GM18511 (cell line): ENCODE results near the gene CDHR2.
"Not testable (repeated sequence)": the region's sequence is repeated elsewhere in the genome, so short reads cannot be mapped to it uniquely, and the experiment has no call there.

ENCODE experiments used
- ATAC-seq: cut with Tn5 transposase; IDR thresholded peaks from one replicate; pipeline ENCODE4 v1.9.1; 2021; ENCODE audit warnings: mild to moderate bottlenecking, moderate library complexity; ENCODE audit not compliant: unreplicated experiment

Gene CDHR2

DNA sequence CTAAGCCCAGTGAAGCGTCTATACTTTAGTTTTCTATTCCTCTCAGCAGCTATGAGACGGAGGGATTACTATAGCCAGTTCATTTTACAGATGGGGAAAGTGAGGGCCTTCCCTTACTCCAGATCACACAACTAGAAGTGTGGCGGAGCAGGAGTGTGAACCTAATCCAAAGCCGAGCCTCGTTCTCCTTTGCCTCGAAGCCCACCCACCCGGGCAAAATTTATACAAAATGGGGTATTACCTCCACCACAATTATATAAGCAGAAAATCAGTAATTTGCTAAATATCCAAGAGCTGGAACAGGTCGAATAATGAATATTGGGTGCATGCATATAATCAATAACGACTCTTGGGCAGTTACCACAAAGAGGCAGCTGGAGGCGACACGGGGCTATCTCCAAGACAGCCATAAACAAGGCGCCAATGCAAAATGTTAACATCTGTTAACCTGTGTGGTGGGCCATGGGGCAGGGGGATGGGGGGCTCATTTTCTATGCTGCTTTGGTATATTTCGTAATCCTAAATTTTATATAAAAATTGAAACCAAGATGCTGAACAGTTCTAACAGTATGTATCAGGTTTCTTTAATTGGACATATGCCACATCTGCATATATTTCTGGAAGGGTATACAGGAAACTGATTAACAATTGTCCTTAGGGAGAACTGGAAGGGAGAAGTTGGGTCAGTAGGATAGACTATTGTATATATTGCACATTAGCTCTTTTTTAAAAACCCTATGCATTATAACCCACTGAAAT is 10.7 kb upstream of the CDHR2 start:
- ATAC-seq, result no peak

DNA sequence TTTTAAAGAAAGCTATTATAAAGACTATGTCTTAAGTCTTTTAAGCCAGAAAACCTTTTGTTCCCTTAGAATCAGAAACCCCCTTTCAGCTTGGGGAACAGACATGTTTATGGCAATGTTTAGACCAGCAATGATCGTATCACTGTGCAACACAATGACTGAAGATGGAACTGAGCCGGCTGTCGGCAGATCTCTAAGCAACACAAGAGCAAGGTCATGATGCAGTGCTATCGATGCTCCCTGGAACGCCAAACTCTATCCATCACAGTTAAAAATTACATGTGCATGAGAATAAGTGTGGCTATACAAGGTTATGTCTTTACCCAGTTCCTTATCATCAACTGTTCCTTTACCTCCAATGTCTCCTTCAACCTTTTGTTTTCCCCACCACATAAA is 10.2 kb upstream of the CDHR2 start:
- no peak for ATAC-seq

DNA sequence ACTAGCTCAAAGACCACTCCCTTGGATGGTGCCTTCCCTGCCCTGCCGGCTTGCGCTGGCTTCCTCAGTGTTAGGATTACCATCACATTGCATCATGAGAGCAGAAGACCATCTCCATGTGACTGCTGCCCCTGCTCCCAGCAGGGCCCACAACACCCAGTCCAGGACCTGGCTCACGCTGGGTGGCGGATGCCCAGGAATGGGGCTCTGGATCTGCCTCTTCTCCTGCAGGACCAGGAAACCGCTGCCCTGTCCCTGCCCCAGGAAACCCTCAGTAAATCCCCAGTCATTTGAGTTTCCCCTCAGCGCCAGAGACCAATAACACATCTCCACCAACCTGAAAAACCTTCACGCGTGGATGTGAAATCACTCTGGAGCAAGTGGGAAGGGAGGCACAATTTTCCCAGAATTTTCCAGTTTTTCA is 8.7 kb upstream of the CDHR2 start:
- ATAC-seq, result no peak

DNA sequence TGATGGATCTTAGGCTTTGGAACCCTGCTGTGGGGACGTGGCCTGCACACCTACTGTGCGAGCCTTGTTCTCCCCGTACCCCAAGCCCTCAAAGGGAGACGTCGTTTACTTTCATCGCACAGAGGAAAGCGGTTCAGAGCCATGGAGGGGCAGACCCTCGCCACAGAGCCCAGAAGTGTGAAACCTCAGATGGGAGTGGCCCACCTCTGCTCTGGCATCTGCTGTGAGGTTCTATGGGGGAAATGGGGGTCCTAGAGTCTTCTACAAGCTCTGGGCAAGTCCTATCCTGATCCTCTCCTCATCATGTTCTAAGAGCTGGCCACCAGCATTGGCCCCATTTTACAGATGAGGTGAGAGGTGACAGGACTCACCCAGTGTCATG is 8.2 kb upstream of the CDHR2 start:
- no peak for ATAC-seq

DNA sequence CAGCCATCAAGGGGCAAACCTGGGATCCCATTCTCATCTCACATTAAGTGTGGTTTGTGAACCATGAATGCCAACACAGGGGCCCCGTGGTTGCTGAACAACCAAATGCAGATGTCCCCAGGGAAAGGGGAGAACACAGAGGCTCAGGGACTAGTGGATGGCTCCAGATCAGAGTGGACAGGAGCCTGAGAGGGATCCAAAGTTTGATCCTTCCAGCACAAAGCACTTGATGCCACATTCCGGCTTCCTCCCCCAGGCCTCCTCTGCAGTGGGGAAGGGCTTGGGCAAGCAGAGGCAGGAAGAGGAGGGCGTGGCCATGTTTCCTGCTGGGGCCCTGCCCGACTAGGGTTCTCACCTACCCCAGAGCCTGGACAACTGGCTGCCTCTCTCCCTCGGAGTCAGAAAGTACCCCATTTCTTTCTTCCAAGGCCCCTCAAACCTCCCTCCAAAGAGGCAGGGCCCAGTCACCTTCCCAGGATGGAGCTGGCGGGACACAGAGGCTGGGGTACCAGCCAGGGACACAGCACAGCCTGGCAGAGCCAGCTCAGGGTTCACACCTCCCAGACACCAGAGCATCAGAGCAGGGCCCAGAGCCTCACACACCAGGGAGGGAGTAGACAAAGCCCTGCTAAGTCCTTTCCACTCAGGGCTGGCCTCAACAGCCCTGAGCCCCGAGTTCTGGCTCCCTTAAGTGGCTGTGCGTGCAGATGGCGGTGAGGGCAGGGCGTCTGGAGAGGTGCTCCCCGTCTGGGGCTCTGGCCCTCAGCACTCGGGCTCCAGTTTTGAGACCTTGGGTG is 7.6 kb upstream of the CDHR2 start:
- ATAC-seq, result no peak

DNA sequence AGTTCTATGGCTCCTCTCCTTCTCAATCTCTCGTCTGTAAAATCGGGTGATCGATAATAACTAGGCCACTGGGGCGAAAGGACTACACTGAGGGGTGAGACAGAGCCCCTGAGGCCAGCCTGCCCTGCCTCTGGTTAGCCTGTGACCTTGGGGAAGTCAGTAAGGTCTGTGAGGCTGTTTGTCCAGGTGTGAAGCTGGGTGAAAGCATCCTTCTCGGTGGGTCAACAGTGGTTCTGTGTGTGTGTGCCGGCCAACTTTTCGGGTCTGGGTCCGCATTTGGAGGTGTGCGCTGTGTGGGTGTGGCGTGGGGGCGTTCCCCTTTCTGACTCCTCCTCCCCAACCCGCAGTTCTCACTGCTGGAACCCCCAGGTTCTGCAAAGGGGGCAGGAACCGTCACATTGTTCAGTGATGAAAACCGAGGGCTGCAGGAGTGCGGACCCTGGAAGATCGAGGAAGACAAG is 7.0 kb upstream of the CDHR2 start:
- ATAC-seq, result no peak

DNA sequence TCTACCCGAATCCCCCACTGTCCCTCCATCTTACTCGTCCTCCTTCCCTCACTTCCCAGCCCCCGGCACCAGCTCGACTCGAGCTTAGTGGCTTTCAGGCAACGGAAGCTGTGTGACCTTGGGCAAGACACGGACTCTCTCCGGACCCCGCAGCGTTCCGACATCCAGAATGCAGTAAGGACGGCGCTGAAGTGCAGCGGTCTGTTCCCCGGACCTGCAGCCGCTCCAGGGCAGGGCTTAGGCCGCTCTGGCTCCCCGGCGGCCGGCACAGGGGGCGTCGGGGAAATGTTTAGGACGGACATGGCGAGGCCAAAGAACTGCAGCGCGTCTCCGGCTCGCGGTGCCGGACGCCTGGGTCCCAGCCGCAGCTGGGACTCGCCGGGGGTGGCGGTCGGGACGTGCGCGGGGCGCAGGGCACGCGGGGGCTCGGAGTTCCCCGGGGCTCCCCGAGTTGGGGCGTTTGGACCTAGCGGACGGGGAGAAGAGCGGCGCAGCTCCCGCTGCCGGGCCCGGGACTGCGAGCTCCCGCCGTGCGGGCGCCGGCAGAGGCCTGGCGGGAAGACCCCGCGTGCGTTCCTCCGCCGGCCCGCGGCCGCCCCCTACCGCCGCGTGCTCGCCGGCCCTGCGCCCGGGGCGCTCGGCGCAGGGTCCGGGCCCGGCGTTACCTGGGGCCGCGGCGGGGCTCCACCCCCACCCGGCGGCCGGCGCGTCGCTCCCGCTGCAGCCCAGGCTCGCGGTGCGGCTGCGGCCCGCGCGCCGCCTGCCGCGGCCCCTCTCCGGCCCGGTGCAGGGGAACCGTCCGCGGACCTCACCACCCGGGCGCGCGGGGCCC is 6.3 kb upstream of the CDHR2 start:
- ATAC-seq, result peak; percentile 47

DNA sequence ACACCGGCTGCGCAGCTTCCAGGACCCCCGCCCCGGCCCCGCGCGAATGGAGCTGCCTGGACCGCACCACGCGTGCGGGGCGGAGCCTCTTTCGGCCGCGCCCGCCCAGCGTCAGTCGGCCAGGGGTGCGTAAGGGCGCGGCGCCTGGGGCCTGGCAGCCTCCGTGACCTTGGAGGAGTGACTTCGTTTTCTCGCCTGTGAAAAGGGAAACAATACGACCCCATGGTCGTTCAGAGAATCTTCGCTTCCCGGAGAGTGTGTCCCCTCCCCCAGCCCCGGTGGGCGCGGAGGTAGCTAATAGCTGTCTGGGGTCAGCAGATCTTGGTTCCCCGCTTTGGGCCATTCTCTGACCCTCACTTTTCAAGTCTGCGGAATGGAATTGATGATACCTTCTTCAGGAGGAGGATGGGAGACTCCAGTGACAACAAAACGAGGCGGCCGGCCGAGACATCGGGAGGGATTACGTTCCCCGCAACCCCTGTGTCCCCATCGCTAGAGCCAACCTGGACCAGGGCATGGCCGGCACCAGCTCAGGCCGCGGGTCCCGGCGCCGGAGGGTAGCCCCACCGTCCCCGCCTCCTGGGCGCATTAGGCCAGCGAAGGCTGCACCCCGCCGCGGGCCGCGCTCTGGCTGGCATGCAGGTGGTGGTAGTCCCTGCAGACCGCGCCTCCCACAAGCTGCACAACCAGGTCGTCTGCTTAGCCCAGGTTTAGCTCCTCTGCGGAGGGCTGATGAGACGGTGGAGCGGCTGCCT is 5.5 kb upstream of the CDHR2 start:
- peak; percentile 81 for ATAC-seq

DNA sequence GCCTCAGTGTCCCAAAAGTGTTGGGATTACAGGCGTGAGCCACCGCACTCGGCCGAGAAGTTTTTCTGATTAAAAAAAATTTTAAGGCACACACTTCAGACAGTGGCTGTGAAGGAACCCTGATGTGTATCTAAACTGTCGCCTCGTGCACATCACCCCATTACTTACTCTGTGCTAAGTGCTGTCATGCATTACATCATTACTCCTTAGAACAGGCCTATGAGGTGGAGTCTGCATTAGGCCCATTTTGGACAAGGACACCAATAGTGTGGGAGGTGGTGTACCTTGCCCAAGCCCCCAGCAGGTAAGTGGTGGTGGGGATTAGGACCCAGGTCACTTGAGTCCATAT is 3.8 kb upstream of the CDHR2 start:
- no peak for ATAC-seq

DNA sequence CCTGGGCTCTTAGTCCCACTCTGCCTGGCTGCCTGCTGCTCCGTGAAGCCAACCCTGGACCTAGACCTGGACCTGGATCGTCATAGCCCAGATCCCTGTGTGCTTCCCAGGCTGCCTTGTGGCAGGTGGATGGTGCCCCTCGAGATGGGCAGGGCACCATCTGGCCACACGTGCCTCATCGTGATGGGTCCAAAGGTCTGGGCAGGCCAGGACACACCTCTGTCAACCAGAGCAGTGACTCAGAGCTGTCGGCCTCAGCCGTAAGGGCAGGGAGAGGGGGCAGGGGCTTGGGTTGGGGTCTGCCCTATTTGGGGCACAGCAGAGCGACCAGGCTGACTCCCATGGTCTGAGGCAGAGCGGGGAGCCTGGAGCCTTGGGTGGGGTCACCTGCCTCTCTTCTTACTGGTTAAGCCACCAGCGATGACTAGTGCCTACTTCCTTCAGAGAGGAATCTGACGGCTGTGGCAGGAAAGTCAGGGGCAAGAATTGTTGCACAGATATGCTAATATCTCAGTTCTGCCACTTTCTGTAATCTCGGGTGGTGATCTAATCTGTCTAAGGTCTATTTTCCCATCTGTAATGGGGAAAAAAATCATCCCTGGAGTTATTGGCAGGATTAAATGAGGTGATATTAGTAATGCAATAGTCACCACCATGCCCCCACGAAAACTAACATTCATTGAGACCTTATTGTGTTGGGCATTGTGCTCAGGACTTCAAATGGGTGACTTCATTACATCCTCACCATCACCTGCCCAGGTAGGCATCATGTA is 3.2 kb upstream of the CDHR2 start:
- no peak for ATAC-seq

DNA sequence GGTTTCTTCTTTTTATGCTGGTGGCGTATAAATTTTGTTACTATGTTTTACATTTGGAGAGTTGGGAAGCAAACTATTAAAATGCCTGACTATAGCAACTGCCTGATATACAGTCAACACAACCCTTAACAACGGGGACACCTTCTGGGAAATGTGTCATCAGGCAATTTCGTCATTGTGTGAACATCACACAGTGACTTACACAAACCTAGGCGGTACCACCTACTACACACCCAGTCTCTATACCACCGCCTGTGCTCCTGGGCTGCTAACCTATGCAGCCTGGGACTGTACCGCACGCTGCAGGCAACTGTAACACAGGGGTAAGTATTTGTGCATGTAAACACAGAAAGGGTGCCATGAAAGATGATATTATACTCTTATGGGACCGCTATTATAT is 1.3 kb upstream of the CDHR2 start:
- no peak for ATAC-seq

DNA sequence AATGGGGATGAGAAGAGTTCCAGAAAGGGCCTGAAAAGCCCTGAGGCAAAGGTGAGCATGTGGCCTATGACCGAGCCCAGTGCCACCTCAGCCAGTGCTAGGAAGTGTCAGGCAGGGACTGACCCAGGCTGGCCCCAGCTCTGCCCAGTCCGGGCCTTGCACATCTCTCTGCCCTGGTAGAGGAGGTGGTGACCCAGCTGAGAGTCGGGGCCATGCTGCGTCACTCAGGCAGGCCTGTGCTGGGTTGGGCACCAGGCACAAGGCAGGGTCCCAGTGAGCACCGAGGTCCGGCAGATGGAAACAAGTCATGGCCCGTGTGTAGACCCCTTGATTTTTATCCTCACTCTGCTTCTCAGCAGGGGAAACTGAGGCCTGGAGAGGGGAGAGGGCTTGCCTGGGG is 729 bp downstream of the CDHR2 start:
- ATAC-seq, result no peak

DNA sequence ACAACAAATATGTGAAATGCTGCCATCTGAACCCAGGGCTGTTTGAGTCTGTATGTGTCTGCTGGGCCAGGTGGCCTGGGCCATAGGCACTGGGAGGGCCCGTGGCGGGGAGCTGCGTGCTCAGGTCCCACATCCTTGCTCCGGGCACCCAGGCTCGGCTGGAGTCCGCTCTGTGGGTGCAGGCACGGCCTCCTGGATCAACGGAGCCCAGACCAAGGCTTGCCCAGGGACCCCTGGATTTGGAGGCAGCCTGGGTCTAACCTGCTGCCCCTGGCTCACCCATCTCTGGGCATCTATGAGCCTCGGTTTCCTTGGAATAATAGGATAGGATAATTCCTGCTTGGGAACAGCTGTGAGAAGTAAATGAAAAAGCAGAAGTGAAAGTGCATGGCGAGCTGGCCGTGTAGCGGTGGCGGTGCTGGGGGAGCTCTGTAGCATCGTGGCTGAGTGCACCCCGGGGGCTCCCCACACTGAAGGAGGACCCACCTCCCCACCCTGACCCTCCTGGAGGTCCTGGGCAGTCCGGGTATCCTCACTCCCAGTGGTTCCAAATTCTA is 1.2 kb downstream of the CDHR2 start:
- no peak for ATAC-seq

DNA sequence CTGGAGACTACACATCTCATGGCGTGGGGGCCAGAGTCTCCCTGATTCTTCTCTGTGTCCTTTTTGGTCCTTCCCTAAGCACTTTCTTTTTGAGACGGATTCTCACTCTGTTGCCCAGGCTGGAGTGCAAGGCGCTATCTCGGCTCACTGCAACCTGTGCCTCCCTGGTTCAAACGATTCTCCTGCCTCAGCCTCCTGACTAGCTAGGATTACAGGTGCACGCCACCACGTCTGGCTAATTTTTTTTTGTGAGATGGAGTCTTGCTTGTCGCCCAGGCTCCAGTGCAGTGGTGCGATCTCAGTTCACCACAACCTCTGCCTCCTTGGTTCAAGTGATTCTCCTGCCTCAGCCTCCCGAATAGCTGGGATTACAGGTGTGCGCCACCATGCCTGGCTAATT is 1.8 kb downstream of the CDHR2 start:
- not testable (repeated sequence) for ATAC-seq

DNA sequence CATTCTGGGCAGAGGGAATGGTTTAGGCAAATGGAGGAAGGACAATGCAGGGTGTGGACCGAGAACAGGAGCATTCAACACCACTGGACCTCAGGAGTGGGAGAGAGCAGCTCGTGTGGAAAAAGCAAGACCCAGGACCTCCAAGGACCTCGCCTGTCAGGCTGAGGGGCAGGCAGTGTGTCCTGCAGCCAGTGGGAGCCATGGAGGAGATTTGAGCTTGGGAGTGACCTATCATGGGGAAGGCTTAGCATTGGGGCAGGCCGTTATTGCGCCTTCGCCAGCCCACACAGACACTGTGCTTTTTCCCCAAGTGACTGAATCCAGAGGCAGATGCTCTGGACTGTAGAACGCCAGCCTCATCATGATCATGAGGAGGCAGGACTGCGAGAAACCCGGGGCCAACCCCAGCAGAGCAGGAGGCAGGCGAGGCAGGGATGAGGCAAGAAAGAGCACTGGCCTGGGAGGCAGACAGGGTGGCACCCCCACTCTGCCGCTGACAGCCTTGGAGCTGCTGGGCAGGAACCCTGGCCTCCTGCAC is 3.3 kb downstream of the CDHR2 start:
- no peak for ATAC-seq

DNA sequence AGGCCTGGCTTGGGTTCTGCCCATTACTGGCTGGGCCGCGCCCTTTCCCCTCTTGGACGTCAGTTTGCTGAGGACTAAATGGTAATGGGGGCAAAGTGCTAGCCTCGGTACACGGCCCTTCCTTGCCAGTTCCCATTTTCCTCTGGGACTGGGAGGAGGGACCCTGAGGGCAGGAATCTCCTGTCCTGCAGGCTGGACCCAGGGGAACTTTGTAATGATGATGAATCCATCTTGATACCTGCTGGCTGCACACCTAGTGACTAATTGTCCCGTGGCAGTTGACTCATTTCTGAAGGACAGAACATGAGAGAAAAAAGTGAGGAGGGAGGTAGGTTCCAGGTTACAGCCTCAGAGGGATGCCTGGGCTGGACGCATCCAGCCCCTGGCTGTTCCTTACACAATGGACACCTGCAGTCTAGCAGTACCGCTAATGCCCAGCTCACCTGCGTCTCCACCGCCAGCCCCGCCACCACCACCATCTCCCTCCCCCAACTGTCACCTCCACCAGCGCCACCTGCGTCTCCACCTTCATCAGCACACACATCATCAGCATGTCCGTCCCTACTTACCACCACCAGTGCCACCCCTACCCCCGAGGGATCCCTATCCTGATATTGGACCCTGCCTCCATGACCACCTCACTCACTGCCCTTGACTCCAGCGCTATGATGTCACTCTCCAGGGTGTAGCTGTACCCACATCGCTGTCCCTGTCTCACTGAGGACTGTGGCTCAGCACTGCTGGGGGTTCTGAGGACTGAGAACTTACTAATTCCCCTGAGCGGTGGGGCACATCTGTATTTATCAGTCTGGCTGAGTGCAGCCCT is 4.3 kb downstream of the CDHR2 start:
- ATAC-seq, result no peak

DNA sequence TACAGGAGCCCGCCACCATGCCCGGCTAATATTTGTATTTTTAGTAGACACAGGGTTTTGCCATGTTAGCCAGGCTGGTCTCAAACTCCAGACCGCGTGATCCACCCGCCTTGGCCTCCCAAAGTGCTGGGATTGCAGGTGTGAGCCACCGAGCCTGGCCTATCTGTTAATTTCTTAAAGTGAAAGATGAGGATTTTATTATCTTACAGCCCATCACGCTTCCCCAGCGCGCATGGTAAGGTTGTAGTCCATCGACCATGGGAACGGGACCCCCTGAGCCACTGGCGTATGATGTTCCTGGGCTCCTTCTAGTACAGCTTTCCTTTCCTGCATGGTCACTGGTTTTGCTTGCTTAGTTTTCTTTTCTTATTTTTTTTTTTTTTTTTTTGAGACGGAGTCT is 8.7 kb downstream of the CDHR2 start:
- no peak for ATAC-seq

DNA sequence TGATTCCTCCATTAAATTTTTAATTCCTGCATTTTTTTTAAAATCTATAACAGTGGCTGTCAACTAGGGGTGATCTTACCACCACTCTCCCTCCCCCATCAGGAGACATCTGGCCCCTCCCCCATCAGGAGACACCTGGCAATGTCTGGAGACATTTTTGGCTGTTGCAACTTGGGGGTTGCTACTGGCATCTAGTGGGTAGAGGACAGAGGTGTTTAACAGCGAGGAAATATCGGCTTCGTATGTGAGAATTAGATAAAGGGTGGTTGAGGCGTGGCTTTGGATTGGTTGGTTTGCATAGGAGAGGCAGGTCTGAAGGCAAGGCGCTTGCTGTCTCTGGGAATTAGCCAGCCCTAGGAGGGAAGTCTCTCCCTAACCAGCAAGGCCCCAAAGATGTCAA is 10.5 kb downstream of the CDHR2 start:
- no peak for ATAC-seq

DNA sequence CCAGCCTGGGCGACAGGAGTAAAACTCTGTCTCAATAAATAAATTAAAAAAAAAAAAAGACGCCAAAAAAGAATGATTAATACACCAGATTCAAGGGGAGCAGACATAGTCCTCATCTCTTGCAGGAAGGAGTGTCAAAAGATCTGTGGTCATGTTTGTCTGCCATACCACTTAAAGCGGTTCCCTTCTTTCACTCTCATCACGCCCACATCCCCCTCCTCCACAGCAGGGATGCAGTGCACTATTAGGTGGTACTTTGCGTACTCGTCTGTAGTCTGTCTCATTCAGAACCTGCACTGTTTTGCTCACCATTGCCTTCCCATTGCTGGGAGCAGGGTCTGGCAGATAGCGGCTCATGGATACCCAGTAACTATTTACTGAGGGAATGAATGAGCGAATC is 11.2 kb downstream of the CDHR2 start:
- no peak for ATAC-seq
